Activated T-helper 2 cell treated with anti-CD3 and anti-CD28 coated beads, Interferon-gamma antibody, Interleukin-2, Interleukin-4, amounts not matched to agents 10 μg/mL and 5 μg/mL and 100 μg/mL, durations not matched to agents 14 hours and 24 hours and 36 hours (primary cell): ENCODE measurements around the gene ZC3HAV1L. TPM values are rescaled to one million over a fixed set of nuclear protein-coding genes. Genes with fewer than 3 reads are reported as not detected.
"Not testable (repeated sequence)": the region's sequence is repeated elsewhere in the genome, so short reads cannot be mapped to it uniquely, and the experiment has no call there.

Experiments
- DNase-seq: peaks from one replicate; pipeline ENCODE4 v3.0.0; 2021; ENCODE audit warnings: low spot score
- H3K27ac Mint-ChIP-seq: one replicate; pipeline ENCODE4 v1.8.0; 2021; ENCODE audit warnings: mixed read lengths
- H3K27me3 Mint-ChIP-seq: one replicate; pipeline ENCODE4 v1.8.0; 2021; ENCODE audit warnings: low read depth, mixed read lengths
- H3K36me3 Mint-ChIP-seq: one replicate; pipeline ENCODE4 v1.8.0; 2021; ENCODE audit warnings: low read depth, mixed read lengths
- H3K4me1 Mint-ChIP-seq: one replicate; pipeline ENCODE4 v1.8.0; 2021; ENCODE audit warnings: low read depth, mixed read lengths
- H3K4me3 Mint-ChIP-seq: one replicate; pipeline ENCODE4 v1.8.0; 2021; ENCODE audit warnings: low read depth, mild to moderate bottlenecking, moderate library complexity, mixed read lengths
- H3K9me3 Mint-ChIP-seq: one replicate; pipeline ENCODE4 v1.8.0; 2021; ENCODE audit warnings: mixed read lengths
- intact Hi-C: fragments of 100-400 bp; cut with micrococcal nuclease; formaldehyde crosslinking; loops from one replicate; pipeline ENCODE4 v1.15.1; 2023
- total RNA-seq: library from RNA; stranded (reverse); gene quantifications from 2 replicates; pipeline ENCODE4 v1.2.3, GENCODE V29; 2022

Gene ZC3HAV1L, protein sequence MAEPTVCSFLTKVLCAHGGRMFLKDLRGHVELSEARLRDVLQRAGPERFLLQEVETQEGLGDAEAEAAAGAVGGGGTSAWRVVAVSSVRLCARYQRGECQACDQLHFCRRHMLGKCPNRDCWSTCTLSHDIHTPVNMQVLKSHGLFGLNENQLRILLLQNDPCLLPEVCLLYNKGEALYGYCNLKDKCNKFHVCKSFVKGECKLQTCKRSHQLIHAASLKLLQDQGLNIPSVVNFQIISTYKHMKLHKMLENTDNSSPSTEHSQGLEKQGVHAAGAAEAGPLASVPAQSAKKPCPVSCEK
- total RNA-seq, result 38.2 and 39.4 TPM in 2 replicates

DNA sequence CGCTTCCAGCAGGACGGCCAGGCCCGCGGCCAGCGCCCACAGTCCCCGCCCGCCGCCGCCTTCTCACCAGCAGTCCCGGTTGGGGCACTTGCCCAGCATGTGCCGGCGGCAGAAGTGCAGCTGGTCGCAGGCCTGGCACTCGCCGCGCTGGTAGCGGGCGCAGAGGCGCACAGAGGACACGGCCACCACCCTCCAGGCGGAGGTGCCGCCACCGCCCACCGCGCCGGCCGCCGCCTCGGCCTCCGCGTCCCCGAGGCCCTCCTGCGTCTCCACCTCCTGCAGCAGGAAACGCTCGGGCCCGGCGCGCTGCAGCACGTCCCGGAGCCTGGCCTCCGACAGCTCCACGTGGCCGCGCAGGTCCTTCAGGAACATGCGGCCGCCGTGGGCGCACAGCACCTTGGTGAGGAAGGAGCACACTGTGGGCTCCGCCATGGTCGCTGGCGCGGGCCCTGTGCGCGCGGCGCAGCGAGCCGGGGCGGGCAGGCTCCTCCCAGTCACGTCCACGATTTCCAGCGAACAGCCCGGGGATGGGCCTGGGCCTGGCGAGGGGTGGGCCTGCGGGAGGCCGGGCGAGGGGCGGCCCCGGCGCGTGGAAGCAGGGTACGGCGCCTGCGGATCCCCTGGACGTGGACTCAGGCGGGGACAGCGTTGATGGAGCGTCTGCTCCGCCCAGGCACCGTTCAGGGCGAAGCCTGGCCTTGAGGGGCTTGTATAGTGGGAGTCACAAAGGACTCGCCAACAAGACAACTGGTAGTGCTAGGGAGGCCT, at the start of gene ZC3HAV1L:
TSS of gene ZC3HAV1L (minus strand) at position 457 of the 768 bp plus-strand sequence. CDS start at position 432, 25 bp downstream.
- H3K9me3 Mint-ChIP-seq, result no peaks in the 10 kb centered on the region
- peaks cover 40% of the 10 kb centered on the region for H3K36me3 Mint-ChIP-seq
- H3K27me3 Mint-ChIP-seq, result peaks cover 4% of the 10 kb centered on the region
- peak within 1 kb of the TSS; percentile 86 for H3K4me3 Mint-ChIP-seq
- peak; percentile 56 for DNase-seq
- H3K27ac Mint-ChIP-seq, result peak within 1 kb of the TSS; percentile 89
- peaks cover 33% of the 10 kb centered on the region for H3K4me1 Mint-ChIP-seq
- intact Hi-C loops, result loop anchor here (1.0 kb wide), 1 partner anchor 9 kb away; no protein-coding TSS in a partner anchor

DNA sequence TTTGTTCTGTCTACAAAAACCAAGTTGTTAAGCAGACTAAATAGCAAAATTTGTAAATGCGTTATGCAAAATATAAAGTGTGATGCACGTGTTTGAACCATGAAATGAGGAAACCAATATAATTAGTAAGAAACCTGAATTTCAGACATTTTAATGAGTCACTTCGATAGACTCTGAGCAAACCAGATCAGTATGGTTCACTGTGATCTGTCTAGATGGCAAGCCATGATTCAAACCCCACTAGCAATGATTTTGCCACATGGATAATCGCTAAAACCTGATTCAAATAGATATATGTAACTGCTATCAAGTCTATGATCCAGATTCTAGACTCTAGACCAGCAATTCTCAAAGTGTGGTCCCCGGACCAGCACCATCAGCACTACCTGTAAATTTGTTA, 48.9 kb upstream of the ZC3HAV1L start:
- intact Hi-C loops, result loop anchor here (1.0 to 2.0 kb wide), 2 partner anchors 11 to 40 kb away; no protein-coding TSS in a partner anchor
- H3K9me3 Mint-ChIP-seq, result peaks cover 9% of the 10 kb centered on the region

DNA sequence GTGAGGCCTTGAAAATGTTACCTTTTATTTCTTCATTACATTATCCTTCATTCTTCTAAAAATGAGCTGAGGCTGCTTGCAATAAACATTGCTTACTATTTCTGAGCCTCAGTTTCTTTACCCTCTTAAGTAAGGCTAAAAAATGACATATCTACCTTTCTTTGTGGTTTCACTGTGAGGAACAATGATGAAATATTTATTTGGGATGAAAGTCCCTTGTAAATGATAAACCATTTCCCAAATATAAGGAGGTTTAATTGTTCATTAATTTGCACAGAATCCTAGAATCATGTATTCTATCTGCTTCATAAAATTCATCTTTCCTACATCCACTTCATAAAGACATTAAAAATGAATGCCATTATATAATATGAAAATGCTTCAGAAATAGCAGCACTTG, 45.7 kb upstream of the ZC3HAV1L start:
- Mint-ChIP-seq H3K4me1 (peaks cover 72% of the 10 kb centered on the region), H3K9me3 (peaks cover 1% of the 10 kb centered on the region), H3K4me3 (no peak overlapping the region), H3K27me3 (no peaks in the 10 kb centered on the region), H3K27ac (peak overlapping the region; percentile 24), H3K36me3 (peaks cover 97% of the 10 kb centered on the region)
- DNase-seq, result no peak
- intact Hi-C loops, result no loop called here

More for the DNA sequence above, 48.9 kb upstream of the ZC3HAV1L start:
- H3K4me1 Mint-ChIP-seq, result peaks cover 73% of the 10 kb centered on the region
- no peak overlapping the region for H3K4me3 Mint-ChIP-seq
- H3K27ac Mint-ChIP-seq, result peak overlapping the region; percentile 83
- DNase-seq, result no peak
- H3K36me3 Mint-ChIP-seq, result peaks cover 98% of the 10 kb centered on the region
- H3K27me3 Mint-ChIP-seq, result no peaks in the 10 kb centered on the region

DNA sequence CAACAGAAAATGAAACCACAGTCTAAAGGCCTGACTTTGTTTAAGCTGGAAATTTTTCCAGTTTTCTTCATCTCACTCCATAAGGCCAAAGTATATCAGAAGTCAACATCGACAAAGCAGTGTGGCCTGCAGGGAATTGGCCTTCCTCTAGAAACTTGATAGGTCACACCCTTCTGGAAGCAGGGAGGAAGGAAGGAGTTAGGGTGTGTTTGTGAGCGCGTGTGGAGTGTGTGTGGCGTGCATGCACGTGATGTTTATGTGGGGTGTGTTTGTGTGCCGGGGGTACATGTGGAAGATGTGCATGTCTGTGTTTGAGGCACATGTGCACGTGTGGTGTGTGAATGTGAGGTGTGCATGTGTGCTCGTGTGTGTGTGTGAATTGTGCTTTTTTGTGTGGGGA, 45.1 kb upstream of the ZC3HAV1L start:
- H3K9me3 Mint-ChIP-seq, result no peaks in the 10 kb centered on the region
- no peaks in the 10 kb centered on the region for H3K27me3 Mint-ChIP-seq
- peaks cover 96% of the 10 kb centered on the region for H3K36me3 Mint-ChIP-seq
- intact Hi-C loops, result no loop called here
- H3K4me3 Mint-ChIP-seq, result peak overlapping the region; percentile 11
- DNase-seq, result no peak
- H3K4me1 Mint-ChIP-seq, result peaks cover 67% of the 10 kb centered on the region
- peak overlapping the region; percentile 75 for H3K27ac Mint-ChIP-seq

DNA sequence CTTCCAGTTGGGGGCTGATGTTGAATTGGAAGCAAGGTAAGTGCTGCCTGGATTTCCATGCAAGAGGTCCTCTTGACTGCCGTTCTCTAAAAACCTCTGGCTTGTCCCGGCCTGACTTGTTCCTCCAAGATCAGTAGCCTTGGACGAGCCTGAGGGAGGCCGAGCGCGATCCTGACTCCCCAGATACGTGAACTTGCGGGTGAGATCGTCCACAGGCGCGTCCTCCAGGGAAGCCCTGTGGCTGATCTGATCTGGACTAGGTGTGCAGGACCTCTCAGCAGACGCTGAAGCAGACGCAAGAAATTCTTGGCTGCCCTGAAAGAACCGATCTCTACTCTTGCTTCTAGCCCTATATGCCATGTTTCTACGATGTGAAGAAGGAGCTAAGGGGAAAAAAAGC, 44.0 kb upstream of the ZC3HAV1L start:
- no peaks in the 10 kb centered on the region for H3K9me3 Mint-ChIP-seq
- no peak overlapping the region for H3K4me3 Mint-ChIP-seq
- H3K27me3 Mint-ChIP-seq, result no peaks in the 10 kb centered on the region
- intact Hi-C loops, result loop anchor here (5.0 kb wide), 1 partner anchor 37 kb away; no protein-coding TSS in a partner anchor
- peaks cover 93% of the 10 kb centered on the region for H3K36me3 Mint-ChIP-seq
- H3K27ac Mint-ChIP-seq, result peak overlapping the region; percentile 60
- peaks cover 64% of the 10 kb centered on the region for H3K4me1 Mint-ChIP-seq
- no peak for DNase-seq

DNA sequence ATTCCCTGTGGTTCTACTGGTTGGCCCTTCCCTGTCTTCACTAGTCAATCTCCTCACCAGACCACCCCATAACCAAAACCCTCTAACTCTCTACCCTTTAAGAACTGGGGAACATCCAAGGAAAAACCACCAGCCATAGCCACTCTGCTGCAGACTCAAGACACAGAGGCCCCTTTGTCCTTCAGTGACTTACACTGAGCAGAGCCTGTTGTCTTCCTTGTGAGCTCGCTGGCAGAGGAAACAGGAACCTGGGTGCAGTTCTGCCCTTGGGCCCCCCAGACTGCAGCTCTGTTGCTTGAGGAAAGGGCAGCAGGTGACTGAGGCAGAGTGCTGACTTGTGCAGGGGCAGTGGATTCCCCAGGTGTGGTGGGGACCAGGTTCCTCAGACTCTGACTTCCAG, 43.1 kb upstream of the ZC3HAV1L start:
- intact Hi-C loops, result loop anchor here (5.0 kb wide), 1 partner anchor 38 kb away; no protein-coding TSS in a partner anchor
- Mint-ChIP-seq H3K4me3 (no peak overlapping the region), H3K27ac (peak overlapping the region; percentile 40)

DNA sequence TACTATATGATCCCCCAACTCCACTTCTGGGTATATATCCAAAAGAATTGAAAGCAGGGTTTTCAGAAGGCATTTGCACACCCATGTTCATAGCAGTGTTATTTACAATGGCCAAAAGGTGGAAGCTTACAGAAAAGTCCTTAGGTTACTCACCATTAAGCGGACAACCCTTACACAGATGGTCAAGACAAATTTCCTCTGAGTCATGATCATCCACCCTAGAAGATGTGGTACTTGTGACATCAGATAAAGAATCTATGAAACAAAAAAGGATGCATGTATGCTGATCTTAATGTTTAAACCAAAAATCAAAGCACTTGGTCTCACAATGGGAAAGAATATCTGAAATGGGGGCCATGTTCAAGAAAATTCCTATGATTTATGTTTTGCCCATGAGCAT, 42.6 kb upstream of the ZC3HAV1L start:
- Mint-ChIP-seq H3K4me3 (no peak overlapping the region), H3K4me1 (peaks cover 59% of the 10 kb centered on the region), H3K9me3 (no peaks in the 10 kb centered on the region), H3K36me3 (peaks cover 90% of the 10 kb centered on the region), H3K27ac (peak overlapping the region; percentile 62), H3K27me3 (no peaks in the 10 kb centered on the region)
- intact Hi-C loops, result loop anchor here (5.0 kb wide), 1 partner anchor 39 kb away; no protein-coding TSS in a partner anchor
- no peak for DNase-seq

More for the DNA sequence above, 43.1 kb upstream of the ZC3HAV1L start:
- H3K36me3 Mint-ChIP-seq, result peaks cover 89% of the 10 kb centered on the region
- H3K27me3 Mint-ChIP-seq, result no peaks in the 10 kb centered on the region
- DNase-seq, result no peak
- peaks cover 58% of the 10 kb centered on the region for H3K4me1 Mint-ChIP-seq
- H3K9me3 Mint-ChIP-seq, result no peaks in the 10 kb centered on the region

DNA sequence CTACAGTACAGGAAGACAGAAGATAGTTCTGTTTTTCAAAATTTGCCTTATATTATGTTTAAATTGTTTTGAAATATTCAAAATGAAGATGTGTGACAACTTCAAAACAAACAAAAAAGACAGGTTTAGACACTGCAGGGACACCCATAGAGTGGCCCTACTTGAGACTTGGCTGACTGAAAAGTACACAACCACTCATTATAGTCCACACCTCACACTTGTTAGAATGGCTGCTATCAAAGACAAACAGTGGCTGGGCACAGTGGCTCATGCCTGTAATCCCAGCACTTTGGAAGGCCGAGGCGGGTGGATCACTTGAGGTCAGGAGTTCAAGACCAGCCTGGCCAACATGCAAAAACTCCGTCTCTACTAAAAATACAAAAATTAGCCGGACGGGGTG, 41.9 kb upstream of the ZC3HAV1L start:
- intact Hi-C loops, result loop anchor here (5.0 kb wide), 1 partner anchor 40 kb away; no protein-coding TSS in a partner anchor
- not testable (repeated sequence) for H3K9me3 Mint-ChIP-seq, H3K4me3 Mint-ChIP-seq, H3K27me3 Mint-ChIP-seq, DNase-seq
- Mint-ChIP-seq H3K36me3 (peaks cover 90% of the 10 kb centered on the region), H3K27ac (peak overlapping the region; percentile 62), H3K4me1 (peaks cover 59% of the 10 kb centered on the region)

DNA sequence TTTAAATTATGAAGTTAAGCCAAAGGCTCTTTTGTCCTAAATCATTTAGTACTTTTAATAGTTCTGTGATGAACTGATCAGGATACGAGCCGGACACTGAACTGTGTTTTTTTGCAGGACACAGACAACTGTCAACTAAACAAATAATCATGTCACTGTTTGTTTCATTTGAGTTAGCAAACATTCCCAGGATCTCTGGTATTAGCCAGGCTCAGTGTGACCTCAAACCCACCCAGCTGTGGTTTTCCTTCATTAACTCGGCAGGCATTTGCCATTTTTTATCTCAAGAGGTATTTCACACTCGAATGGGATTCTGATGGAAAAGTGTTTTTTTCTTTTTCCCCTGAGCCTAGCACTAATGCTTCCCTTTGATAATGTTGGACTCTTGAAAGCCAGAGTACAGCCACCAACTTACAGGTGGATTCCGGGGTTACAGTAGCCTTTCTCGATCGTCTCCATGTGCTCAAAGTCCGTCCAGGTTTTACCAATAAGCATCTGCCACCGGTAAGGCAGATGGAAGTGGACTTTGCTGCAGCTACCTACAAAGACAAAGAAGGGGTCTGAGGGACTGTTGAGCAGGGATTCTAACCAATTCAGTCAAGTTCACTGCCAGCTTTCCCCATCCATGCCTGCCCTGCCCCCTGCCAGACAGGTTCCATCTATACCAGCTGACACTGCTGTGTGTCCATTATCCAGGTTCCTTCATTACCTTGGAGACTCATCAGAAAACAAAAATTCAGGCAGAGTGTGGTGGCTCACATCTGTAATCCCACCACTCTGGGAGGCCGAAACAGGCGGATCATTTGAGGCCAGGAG, 40.2 kb upstream of the ZC3HAV1L start:
- peaks cover 90% of the 10 kb centered on the region for H3K36me3 Mint-ChIP-seq
- H3K9me3 Mint-ChIP-seq, result no peaks in the 10 kb centered on the region
- peaks cover 62% of the 10 kb centered on the region for H3K4me1 Mint-ChIP-seq
- H3K4me3 Mint-ChIP-seq, result no peak overlapping the region
- no peak overlapping the region for H3K27ac Mint-ChIP-seq
- no peak for DNase-seq
- intact Hi-C loops, result loop anchor here (1.0 to 5.0 kb wide), 6 partner anchors 15 to 190 kb away; no protein-coding TSS in a partner anchor
- H3K27me3 Mint-ChIP-seq, result no peaks in the 10 kb centered on the region

DNA sequence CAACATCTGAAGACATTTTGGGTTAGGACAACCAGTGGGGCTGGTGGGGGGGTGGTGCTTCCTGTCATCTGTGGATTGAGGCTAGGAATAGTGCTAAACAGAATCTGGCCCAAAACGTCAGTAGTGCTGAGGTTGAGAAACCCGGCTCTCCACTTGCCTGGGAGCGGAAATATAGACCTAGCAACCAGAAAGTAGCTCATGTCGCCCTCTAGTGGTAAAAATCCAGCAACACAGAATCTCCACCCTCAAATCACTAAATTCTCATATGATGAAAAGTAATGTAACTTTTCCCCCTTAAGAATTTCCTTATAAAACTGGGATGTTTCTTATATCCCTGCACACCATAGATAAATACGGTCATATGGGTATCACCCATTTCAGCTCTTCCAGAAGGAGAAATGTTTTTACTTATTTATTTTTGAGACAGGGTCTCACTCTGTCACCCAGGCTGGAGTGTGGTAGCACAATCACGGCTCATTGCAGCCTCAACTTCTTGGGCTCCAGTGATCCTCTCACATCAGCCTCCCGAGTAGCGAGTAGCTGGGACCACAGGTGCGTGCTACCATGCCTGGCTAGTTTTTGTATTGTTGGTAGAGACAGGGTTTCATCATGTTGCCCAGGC, 39.3 kb upstream of the ZC3HAV1L start:
- DNase-seq, result peak; percentile 57
- no peaks in the 10 kb centered on the region for H3K27me3 Mint-ChIP-seq

DNA sequence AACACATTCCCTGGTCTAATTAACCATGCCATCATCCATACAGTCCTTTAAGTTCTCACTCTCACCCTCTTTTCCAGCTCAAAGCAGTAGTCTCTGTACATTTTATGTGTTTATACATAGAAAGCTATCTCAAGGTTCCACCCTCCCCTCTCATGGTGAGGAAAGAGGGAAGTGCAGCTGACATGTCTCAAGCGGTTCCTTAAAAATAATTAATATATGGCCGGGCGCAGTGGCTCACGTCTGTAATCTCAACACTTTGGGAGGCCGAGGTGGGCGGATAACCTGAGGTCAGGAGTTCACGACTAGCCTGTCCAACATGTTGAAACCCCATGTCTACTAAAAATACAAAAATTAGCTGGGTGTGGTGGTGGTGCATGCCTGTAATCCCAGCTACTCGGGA, 37.0 kb upstream of the ZC3HAV1L start:
- Mint-ChIP-seq H3K36me3 (peaks cover 84% of the 10 kb centered on the region), H3K9me3 (no peaks in the 10 kb centered on the region), H3K4me1 (peaks cover 45% of the 10 kb centered on the region), H3K27ac (peak overlapping the region; percentile 71), H3K4me3 (peak overlapping the region; percentile 46), H3K27me3 (no peaks in the 10 kb centered on the region)
- DNase-seq, result no peak
- intact Hi-C loops, result no loop called here

More for the DNA sequence above, 39.3 kb upstream of the ZC3HAV1L start:
- Mint-ChIP-seq H3K4me3 (peak overlapping the region; percentile 13), H3K9me3 (no peaks in the 10 kb centered on the region), H3K36me3 (peaks cover 86% of the 10 kb centered on the region), H3K27ac (peak overlapping the region; percentile 78), H3K4me1 (peaks cover 52% of the 10 kb centered on the region)
- intact Hi-C loops, result loop anchor here (1.0 to 5.0 kb wide), 6 partner anchors 14 to 189 kb away; no protein-coding TSS in a partner anchor

DNA sequence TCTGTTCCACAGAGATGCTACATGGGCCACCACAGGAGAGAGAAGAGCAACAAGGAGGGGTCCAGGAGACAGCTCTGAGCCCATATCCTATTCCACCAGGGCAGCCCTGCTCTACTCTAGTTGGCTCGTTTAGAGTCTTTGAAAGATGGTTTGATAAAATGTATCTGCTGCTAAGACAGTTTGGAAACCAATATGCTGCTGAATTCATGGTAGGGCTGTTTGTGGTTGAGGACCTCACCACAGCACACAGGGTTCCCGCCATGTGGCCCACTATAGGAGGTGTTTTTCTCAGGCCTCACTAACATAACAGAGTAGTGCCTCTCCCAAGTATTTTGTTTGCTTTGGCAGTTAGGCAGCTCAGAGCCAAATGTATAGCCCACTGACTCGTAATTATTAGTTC, 35.8 kb upstream of the ZC3HAV1L start:
- no peaks in the 10 kb centered on the region for H3K9me3 Mint-ChIP-seq
- peaks cover 86% of the 10 kb centered on the region for H3K36me3 Mint-ChIP-seq
- H3K27me3 Mint-ChIP-seq, result no peaks in the 10 kb centered on the region
- peak overlapping the region; percentile 17 for H3K4me3 Mint-ChIP-seq
- H3K4me1 Mint-ChIP-seq, result peaks cover 47% of the 10 kb centered on the region
- H3K27ac Mint-ChIP-seq, result peak overlapping the region; percentile 68
- DNase-seq, result peak; percentile 42
- intact Hi-C loops, result no loop called here
